GM20000 (cell line): Measurements from ENCODE around the gene RIOX2.

ENCODE experiments used
- DNase-seq: peaks from one replicate; pipeline ENCODE4 v3.0.0; 2012; ENCODE audit warnings: low spot score
- TF ChIP-seq, protein P1 (sequence below): IDR thresholded peaks from 2 replicates; pipeline ENCODE4 v1.5.1; 2012; ENCODE audit warnings: mild to moderate bottlenecking, control low read depth; ENCODE audit errors: extremely low read depth, missing control alignments

Gene RIOX2

DNA sequence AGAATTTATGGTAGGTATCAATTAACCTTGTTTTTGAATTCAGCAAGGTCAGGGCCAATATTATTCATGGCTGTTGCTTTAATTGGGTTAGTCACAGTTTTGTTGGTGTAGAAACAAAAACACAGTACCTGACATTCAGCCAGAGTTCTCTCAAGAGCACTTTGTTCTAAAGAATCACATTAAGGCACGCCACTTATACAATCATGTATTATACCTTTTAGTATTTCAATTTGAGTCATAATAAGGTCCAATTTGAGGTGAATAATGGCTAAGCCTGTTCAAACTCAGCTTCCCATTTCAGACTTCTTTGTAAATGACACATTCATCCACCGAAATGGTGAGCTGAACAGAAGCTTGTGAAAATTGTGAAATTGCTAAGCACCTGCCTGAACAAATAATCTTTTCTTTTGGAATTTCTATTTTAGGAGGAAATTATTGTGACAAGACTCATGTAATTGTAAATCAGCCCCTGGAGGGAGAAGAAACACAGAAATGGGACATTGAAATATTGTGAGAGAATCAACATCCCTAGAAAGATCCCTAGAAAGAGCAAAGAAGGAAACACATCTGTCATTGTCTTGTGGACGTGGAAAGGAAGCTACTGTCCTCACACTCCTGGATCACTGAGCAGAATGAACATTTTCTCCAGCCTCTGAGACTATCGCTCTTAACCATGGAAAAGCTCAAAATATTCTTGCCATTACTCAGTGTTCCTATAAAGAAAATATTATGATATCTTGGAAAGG is 29.3 kb downstream of the RIOX2 start:
- TF ChIP-seq, protein P1, sequence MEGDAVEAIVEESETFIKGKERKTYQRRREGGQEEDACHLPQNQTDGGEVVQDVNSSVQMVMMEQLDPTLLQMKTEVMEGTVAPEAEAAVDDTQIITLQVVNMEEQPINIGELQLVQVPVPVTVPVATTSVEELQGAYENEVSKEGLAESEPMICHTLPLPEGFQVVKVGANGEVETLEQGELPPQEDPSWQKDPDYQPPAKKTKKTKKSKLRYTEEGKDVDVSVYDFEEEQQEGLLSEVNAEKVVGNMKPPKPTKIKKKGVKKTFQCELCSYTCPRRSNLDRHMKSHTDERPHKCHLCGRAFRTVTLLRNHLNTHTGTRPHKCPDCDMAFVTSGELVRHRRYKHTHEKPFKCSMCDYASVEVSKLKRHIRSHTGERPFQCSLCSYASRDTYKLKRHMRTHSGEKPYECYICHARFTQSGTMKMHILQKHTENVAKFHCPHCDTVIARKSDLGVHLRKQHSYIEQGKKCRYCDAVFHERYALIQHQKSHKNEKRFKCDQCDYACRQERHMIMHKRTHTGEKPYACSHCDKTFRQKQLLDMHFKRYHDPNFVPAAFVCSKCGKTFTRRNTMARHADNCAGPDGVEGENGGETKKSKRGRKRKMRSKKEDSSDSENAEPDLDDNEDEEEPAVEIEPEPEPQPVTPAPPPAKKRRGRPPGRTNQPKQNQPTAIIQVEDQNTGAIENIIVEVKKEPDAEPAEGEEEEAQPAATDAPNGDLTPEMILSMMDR, result no peak
- DNase-seq, result no peak

DNA sequence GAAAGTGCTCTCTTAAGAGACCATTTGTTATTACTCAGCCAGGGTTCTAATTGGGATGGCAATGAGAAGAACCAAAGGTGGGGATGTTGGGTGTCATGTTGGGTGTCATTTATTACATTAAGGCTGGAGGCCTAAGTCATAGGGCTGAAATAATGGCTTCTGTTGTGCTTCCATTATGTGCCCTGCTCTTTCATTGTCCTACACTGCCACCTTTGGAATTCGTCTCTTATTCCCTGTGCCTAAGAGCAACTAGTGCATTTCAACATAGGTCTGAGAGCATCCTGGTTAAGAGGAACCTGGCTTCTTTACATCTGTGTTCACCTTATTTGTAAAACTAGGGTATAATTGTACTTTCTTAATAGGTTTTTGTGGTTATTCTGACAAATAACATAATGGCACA is 32.2 kb downstream of the RIOX2 start:
- no peak for DNase-seq
- TF ChIP-seq, protein P1, result no peak

DNA sequence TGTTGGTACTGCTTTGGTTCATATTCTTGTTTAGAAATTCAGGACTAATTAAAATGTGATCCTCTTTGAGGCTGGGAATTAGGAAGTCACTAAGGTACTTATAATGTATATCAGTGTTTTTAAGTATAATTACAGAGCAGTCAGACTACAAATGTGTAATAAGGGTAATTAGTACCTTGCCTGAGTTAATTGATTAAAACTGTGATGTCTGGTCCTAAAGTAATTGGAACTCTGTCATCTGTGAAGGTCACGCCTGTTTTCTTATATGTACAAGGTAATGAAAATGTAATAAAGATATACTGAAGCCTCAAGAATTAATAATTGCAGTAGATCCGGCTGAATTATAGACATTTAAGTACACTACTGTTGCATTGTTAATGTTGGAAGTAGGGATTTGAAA is 32.8 kb downstream of the RIOX2 start:
- TF ChIP-seq, protein P1, result no peak
- DNase-seq, result no peak

DNA sequence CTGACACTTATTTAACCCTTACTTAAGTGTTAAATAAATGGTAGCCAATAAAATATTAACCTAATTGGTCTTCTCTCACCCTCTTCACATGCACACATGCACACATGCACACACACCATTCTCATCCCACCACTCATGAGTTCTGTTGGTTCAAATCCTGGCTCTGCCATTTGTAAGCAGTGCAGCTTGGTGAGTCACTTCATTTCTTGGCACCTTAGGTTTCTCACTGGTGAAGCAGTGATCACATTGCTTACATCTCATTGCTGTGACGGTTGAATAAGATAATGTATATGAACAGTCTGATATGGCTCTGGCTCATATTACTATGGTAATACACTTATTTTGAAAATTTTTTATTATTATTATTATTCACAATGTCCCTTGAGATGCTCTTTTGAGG is 33.8 kb downstream of the RIOX2 start:
- TF ChIP-seq, protein P1, result no peak
- no peak for DNase-seq

- DNase-seq, result no peak
- TF ChIP-seq, protein P1, result no peak
These were observed 35.0 kb downstream of the RIOX2 start for GRCh38 chr3:97937205-97937604.

DNA sequence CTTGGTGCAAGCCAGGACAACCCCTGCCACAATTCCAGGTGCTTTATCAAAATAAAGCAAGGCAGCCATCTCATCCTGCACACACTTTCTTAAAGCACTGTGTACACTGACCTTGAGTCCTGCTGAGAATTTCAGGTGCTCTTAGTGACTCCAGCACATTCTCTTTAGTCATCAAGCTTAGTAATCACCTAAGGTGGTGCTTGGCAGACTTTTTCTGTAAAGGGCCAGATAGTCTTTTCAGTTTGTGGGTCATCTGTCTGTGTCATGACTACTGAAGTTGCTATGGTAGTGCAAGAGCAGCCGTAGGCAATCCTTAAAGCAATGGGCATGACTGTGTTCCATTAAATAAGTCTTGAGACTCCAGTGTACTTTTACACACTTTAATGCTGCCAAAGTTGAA is 36.4 kb downstream of the RIOX2 start:
- no peak for DNase-seq
- TF ChIP-seq, protein P1, result no peak

DNA sequence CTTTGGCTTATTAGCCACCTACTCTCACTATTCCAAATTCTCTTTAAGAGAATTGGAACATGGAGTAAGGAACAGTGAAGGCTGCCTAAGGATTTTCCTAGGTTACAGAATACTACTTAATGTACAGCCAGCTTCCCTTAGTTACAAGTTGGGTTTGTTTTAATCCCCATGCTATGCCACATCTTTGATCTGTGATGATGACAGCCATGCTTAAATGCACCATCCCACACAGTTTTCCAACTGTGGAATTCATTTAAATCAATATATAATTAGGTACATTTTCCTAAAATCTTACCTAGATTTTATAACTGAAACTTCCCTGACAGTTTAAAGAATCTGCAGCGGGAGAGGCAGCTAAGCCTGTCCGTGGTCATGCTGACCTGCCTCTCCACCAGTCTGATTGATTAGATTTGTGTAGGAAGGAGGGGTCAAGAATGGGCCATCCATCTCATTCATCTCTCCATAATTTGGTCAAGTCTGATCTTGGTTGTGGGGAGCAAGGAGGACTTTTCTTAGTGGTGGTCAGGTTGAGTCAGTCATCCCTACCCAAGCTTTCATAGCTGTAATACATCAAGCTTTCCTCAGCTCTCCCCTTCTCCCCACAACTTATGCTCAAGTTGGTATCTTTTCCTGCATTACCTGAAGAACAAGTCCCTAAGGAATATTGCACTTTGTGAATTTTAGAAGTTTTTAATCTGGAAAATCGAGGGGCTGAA is 37.1 kb downstream of the RIOX2 start:
- TF ChIP-seq, protein P1, result no peak
- DNase-seq, result no peak
